ENCODE data around the gene HECW1.

DNA sequence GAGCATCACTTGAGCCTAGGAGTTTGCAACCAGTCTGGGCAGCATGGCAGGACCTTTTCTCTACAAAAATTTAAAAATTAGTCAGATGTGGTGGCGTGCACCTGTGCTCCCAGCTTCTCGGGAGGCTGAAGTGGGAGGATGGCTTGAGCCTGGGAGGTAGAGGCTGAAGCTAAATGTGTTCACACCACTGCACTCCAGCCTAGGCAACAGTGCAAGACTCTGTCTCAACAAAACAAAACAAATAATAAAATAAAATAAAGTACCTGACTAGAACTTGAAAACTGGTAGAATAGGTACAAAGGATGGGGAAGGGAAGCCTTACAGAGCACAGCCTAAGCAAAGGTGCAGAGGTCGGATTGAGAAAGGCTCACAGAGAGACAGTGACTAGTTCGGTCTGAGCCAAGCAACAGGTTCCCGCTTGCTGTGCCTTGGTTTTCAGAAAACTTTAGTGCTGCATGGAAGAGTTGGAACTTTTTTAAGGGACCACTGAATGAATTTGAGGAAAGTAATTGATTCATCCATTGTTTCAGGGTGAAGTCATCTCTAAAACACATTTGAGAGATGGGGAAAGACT lies 370.3 kb downstream of the HECW1 start:
- TF ChIP-seq, protein P1, sequence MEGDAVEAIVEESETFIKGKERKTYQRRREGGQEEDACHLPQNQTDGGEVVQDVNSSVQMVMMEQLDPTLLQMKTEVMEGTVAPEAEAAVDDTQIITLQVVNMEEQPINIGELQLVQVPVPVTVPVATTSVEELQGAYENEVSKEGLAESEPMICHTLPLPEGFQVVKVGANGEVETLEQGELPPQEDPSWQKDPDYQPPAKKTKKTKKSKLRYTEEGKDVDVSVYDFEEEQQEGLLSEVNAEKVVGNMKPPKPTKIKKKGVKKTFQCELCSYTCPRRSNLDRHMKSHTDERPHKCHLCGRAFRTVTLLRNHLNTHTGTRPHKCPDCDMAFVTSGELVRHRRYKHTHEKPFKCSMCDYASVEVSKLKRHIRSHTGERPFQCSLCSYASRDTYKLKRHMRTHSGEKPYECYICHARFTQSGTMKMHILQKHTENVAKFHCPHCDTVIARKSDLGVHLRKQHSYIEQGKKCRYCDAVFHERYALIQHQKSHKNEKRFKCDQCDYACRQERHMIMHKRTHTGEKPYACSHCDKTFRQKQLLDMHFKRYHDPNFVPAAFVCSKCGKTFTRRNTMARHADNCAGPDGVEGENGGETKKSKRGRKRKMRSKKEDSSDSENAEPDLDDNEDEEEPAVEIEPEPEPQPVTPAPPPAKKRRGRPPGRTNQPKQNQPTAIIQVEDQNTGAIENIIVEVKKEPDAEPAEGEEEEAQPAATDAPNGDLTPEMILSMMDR (conservative IDR thresholded peaks at IDR 0.05) = no peak
- TF ChIP-seq EZH2 (IDR thresholded peaks at IDR 0.05; ENCODE audit: low read depth) = no peak

Measured in PC-9 (cell line).